ENCODE measurements around the gene SRPK2.
"Not testable (repeated sequence)": the region's sequence is repeated elsewhere in the genome, so short reads cannot be mapped to it uniquely, and the experiment has no call there.

The SRPK2 gene

GRCh38 chr7:105388356-105389087 is at the start of gene SRPK2:
TSS of gene SRPK2 (minus strand) at chr7:105388921.
- peak; percentile 28 for DNase-seq

- no peak for DNase-seq
Observed at GRCh38 chr7:105438254-105438653, 49.5 kb upstream of the SRPK2 start.

GRCh38 chr7:105437356-105437755 is 48.6 kb upstream of the SRPK2 start:
- DNase-seq, result not testable (repeated sequence)

GRCh38 chr7:105429746-105430612 is 41.3 kb upstream of the SRPK2 start:
- peak; percentile 53 for DNase-seq

GRCh38 chr7:105426606-105427146 is 38.0 kb upstream of the SRPK2 start:
- no peak for DNase-seq

GRCh38 chr7:105423987-105424386 is 35.3 kb upstream of the SRPK2 start:
- DNase-seq, result no peak

GRCh38 chr7:105413887-105414437 is 25.2 kb upstream of the SRPK2 start:
- DNase-seq, result no peak

- not testable (repeated sequence) for DNase-seq
Observed at GRCh38 chr7:105410774-105411173, 22.1 kb upstream of the SRPK2 start.

- not testable (repeated sequence) for DNase-seq
Observed at GRCh38 chr7:105409775-105410174, 21.1 kb upstream of the SRPK2 start.

- DNase-seq, result no peak
Observed at GRCh38 chr7:105408791-105409410, 20.2 kb upstream of the SRPK2 start.

- no peak for DNase-seq
Observed at GRCh38 chr7:105403128-105403527, 14.4 kb upstream of the SRPK2 start.

- DNase-seq, result no peak
Observed at GRCh38 chr7:105402221-105403095, 13.7 kb upstream of the SRPK2 start.

- DNase-seq, result no peak
Observed at GRCh38 chr7:105399043-105399725, 10.5 kb upstream of the SRPK2 start.

- DNase-seq, result no peak
Observed at GRCh38 chr7:105396566-105396965, 7.8 kb upstream of the SRPK2 start.

GRCh38 chr7:105391429-105391828 is 2.7 kb upstream of the SRPK2 start:
- DNase-seq, result no peak

GRCh38 chr7:105389889-105390288 is 1.2 kb upstream of the SRPK2 start:
- no peak for DNase-seq

GRCh38 chr7:105389088-105389650 is 448 bp upstream of the SRPK2 start:
- no peak for DNase-seq

- DNase-seq, result no peak
Observed at GRCh38 chr7:105387508-105388355, 989 bp downstream of the SRPK2 start.

GRCh38 chr7:105377903-105378302 is 10.8 kb downstream of the SRPK2 start:
- no peak for DNase-seq

Measured in NCI-H446 treated with DMSO at 0.1 percent for 48 hours (cell line).